Limb (tissue), 2 donors: ENCODE data around the gene USP40.

Source experiments
- DNase-seq, 2 donors: peaks; one replicate each; pipeline ENCODE4 v3.0.0-alpha.2; 2016; ENCODE audit errors: extremely low spot score in 2 of 2

The USP40 gene

DNA sequence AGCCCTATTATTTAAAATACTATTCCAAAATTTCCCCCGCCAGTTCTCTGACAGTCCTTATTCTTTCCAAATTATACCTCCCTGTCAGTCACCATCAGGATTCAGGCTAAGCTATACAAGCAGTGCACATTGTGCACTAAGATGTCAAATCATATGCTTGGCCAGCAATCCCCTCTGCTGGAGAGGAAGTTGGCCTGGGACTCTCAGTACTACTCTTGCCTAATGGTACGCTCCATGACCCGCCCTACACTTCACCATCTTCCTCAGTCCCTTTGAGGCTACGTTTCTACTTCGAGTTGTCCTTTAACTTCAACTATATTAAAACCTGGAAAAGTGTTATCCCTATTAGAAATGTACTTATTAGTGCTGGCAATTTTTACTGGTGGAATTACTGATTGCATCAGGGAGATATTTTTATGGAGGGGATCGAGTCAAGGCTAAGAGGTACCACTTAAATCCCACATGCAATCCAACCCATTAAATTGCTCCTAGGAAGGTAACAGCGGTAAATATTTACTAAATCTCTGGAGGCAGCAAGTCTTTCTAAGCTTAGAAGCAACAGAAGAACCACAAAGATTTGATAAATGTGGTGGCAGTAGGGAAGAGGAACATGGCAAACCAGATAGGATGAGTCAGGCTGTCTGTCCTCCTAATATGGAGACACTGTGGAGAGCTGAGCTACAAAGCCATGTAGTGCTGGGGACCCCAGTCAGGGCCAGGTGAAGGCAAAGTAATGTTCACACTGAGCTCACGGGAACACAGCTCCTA, 2.7 kb downstream of the USP40 start:
- DNase-seq: no peak

DNA sequence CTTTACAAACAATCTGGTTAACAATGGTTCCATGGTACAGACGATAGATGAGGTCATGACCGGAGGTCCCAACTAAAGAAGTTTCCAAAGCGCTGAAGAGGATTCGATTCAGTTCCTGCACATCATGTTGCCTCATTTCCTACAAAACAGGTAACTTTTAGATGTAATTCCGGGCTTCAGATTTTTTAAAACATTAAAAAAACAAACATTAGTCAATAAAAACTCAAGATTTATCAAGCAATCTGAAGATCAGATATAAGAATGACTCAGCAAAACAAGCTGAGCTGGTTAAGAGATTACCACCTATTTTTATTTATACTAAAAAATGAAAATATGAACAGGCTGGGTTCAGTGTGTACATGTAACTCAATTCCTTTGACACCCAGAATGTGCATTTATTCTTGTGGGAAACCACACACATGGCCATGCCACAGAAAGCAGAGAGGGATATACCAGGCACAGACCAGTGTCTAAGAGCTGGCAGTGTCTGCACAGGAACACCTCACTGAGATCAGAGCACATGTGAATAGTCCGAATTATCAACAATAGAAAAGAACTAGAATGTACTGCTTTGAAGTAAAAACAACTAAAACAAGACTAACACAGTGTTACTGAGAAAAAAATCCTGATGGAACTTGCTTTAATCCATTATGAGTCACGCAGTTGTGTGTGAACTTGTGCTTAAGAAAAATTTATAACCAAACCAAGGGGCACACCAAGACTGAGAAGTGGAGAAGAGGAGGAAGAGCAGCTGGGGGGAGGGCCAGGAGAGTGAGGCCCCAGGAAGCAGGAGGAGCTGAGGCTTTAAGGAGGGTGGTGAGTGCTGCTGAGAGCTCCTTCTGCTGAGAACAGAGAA, 9.5 kb downstream of the USP40 start:
- DNase-seq: no peak

DNA sequence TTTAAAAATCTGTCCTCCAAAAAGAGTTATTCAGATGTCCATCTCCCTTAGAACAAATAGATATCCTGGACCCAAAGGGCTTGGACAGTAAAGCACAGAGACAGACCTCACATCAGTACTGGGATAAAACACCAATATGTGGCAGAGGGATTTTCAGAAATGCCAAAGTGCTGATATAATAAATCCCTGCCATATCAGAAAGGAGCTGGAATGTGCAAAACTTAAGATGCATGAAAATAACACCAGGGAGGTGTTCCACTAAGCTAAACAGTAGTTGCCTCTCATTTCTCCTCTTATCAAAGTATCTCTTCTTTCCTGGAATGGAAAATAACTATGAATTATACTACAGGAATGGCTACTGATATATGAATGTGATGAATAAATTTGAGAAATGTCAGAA, 13.2 kb downstream of the USP40 start:
- no peak for DNase-seq

DNA sequence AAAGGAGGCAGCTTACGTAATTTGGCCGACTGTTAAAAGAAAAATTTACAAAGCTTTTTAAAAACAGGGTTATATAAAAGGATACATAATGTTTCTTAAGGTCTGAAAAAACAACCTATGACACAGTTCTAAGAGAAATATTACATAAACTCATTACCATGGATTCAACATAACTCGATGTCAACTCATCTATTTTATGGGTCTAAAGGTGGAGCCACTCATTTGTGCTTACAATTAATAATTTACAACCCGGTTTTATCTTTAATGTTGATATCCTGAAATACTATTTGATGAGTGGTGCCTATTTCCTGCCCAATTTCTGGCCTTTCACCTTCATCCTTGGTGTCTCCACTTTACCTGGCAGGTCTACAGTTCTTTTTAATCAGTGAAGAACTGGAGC, 15.1 kb downstream of the USP40 start:
- no peak for DNase-seq

DNA sequence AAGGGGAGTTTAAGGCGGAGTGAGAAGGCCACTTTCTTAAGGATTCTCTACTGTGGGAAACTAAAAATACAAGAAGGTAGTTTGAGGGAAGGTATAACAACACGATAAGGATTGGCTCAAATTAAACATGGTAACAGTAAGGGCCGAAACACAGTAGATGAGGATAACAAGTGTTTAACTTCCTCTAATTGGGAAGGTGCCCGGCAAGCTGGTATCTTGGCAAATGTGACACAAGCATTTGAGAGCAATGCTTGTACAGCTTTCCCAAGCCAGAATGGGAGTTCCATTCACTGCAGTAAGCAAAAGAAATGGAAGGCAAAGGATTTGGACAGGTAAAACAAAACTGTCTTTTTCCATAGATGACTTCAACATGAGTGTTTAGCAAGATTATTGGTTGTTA, 19.8 kb downstream of the USP40 start:
- no peak for DNase-seq

DNA sequence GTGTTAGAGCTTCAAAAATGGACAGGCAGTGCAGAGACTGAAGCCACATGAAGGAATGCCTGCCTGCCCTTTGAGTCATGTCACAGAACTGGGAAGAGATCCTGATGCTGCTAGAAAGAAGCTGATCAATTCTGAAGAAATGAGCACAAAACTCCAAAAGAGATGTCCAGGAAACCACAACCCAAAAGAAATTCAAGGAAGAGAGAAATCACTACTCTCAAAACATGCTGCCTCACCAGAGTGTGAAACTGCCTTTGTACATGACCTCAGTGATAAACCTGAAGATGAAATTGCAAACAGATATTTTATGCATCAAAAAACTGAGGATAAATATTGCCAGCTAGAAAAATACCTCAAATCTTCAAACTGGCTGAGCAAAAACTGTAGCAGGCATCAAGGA, 20.5 kb downstream of the USP40 start:
- no peak for DNase-seq

DNA sequence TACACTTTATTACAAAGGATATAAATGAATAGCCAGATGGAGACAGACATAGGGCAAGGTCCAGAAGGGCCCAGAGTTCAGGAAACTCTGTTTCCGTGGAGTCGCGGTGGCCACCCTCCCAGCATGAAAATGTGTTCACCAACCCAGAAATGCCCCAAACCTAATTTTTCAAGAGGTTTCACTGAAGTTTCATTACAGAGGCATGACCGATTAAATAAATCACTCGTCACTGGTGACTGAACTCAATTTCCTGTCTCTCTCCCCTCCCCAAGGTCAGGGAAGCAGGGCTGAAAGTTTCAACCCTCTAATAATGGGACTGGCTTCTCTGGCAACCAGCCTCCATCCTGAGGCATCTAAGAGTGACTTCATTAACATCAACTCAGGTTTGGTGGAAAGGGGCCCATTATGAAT, 22.4 kb downstream of the USP40 start:
- DNase-seq: no peak

DNA sequence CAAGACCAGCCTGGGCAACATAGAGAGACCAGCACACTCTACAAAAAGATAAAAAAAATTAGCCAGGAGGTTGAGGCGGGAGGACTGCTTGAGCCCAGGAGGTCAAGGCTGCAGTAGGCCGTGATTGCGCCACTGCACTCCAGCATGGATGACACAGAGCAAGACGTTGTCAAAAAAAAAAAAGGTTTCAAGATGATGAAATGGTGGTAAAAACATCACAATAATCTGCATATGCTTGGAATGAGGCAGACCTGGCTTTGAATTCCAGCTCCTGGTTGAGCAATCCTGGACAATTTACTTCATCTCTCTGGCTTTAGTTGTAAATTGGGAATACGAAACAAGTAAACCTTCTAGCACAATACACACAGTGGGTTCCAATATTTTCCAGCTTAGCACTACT, 24.1 kb downstream of the USP40 start:
- no peak for DNase-seq

DNA sequence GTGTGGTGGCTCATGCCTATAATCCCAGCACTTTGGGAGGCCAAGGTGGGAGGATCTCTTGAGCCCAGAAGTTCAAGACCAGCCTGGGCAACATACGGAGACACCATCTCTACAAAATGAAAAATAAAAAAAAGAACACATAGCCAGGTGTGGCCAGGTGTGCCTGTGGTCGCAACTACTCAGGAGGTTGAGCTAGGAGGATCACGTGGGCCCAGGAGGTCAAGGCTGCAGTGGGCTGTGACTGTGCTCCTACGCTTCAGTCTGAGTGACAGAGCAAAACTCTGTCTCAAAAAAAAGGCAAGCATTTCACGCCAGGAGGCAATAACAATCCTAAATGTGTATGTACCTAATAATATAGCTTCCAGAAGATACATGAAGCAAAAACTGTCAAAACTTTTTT, 27.8 kb downstream of the USP40 start:
- DNase-seq: no peak

DNA sequence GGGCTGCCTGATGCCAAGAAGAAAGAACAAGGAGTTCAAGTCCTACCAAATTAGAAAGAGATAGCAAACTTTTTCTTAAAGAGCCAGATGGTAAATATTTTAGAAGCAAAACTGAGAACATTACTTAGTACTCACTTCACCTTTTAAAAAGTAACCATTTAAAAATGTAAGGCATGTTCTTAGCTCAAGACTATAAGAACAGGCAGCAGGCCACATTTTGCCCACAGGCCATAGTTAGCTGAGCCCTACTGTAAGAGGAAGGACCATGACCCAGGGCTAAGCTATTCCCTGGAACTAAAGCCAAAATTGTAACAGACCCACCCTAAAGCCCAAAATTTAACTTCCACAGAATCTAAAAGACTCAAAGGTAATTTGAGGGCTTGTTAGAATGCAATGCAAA, 31.3 kb downstream of the USP40 start:
- DNase-seq: no peak

DNA sequence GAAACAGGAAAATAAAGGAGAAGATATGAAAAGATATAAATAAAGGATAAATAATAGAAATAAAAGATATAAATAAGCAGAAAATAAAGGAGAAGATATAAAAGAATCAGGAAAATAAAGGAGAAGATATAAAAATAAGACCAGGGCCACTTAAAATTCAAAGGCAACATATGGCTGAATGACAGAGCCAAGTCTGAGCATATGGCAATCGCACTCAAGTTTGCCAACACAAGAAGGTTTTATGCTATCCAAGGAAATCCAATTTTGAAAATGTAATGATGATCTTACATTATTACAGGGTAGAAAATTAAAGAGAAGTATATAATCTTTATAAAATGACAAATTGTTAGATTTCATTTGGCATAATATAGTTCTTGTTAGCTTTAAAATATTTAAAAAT, 33.6 kb downstream of the USP40 start:
- no peak for DNase-seq

DNA sequence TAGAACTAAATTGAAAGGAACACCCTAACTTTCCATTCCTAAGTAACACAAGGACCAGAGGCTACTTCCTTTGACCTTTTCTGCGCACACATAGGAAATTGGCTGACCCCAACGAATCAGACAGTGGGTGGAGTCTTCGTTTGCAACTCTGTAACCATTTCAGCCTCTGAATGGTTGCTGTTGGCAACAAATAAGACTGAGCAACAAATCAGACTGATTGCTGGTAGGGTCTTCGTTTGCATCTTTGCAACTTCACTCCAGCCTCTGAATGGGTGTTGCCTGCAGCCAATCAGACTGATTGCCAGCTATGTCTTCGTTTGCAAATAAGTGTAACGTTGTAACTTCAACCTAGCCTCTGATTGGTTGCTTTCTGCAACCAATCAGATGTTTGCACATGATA, 34.6 kb downstream of the USP40 start:
- no peak for DNase-seq

DNA sequence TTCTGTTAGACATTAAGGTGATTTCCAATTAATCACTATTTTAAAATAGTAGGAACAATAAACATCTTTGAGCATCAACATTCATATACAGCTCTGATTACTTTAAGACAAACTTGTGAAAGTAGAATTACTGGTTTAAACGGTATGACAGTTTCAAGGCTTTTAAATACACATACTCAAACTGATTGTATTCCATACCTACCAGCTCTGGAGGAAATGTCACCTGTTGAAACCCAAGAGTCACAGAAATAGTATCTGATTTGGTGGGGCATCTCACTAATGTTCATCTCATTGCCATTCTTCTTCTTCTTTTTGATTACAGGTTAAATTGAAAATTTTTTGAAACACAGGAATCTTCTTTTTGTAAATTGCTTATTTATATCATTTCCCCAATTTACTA, 36.2 kb downstream of the USP40 start:
- no peak for DNase-seq

DNA sequence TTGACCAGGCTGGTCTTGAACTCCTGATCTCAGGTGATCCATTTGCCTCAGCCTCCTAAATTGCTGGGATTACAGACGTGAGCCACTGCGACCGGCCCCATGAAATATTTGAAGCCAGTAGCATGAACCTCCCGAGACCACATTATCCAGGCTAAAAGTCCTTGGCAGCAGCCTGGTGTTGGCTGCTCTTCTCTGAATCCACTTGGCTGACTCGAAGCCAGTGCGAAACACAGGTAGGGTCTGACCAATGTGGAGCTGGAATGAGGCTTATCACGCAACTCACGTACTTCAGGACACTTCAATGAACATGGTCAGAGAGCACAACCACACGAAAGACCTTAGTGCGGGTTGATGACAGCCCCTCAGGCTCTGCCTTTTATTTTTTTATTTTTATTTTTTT, 38.4 kb downstream of the USP40 start:
- no peak for DNase-seq

DNA sequence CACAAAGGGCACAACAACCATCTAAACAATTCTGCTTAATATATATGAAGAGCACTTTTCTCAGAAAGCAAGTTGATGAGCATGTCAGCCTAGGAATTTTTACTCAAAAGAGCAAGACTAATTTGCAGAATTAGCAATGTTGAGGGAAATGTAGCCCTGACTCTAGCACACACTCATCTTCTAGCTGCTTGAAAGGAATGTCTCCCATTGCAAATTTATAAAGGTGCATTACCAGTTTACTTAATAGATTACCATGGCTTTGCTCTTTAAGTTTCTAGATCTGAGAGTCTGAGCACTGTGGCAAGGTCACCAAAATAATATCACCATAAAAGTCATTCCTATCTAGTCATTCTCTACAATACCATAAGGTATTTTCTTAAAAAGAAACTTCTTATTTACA, 40.8 kb downstream of the USP40 start:
- no peak for DNase-seq

DNA sequence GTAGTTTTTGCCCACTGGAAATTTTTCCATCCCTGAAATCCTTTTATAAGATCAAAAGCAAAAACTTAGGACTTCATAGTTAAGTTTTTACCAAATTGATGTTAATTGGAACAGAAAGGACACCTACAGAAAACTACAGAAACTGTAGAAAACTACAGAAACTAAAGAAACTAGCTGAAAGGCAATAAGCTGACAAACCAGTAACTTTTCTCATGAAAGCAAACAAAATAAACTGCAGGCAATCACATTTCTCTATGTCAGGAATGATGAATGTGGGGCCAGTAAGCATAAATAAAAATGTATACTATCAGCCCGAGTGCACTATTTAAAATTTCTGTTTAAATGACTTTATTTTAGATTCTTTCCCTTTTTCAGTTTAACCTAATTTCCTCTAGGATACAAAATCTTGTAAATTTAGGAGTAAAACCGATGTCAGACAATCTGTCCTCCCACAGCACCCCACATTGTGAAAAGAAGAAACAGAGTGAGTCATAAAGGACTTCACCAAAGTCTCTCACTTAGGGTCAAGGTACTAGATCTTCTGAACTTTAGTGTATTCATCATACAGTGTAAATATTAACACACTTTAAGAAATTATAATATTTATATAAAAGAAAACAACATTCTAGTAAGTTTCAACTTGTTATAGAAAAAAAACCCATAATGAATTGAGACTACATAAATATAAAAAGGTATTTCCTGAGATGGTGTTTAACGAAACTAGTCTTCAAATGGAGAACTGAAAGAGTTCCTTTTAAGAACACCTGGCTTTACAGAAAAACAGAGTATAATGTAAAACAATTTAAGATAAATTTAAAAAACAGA, 46.6 kb downstream of the USP40 start:
- DNase-seq: no peak

DNA sequence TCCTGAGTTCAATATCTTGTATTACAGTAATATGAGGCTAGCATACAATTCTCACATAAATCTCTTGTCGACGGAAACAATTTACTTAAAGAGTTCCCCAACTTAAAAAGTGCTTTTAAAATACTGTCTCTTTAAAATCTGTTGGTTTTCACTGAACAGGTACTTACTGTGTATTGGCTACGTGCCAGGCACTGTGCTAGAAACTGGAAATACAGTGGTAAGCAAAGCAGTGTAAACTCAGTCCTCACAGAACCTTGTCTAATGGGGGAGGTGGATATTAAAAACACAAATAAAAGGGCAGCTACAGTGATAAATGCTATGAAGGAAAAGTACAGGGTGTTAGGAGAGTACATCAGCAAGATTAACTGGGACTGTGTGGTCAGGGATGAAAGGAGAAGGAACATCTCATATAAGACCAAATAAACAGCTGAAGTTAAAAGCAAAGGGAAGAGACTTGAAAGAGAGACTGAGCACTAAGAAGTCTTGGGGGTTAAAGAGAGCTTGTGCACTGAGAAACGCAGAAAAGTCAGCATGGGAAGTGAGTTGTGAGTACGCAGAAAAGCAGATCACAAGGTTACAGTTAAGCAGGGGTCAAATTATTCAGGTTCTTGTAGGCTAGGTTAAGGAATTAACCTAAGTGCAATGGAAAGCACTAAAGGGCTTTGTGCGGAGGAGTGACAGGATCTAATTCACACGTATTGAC, 52.5 kb downstream of the USP40 start:
- no peak for DNase-seq

DNA sequence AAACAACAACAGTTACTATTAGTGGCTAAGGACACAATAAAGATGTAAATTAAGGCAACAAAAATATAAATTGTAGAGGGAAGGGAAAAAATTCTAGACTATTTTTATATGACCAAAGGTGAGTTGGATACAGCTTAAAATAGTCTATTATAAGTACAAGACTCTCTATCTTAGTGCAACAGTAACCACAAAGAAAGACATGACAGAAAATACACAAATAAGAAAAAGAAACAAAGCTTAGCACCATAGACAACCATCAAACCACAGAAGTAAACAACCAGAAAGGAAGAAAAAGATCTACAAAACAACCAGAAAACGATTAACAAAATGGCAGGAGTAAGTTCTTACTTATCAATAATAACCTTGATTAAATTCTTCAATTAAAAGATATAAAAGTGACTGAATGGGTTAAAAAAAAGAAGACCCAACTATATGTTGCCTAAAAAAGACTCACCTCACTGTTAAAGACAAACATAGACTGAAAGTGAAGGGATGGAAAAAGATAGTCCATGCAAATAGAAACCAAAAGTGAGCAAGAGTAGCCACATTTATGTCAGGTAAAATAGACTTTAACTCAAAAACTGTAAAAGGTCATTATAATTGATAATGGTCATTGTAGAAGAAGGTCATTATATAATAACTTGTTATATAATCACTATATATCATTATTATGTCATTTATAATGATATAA, 62.5 kb downstream of the USP40 start:
- no peak for DNase-seq

DNA sequence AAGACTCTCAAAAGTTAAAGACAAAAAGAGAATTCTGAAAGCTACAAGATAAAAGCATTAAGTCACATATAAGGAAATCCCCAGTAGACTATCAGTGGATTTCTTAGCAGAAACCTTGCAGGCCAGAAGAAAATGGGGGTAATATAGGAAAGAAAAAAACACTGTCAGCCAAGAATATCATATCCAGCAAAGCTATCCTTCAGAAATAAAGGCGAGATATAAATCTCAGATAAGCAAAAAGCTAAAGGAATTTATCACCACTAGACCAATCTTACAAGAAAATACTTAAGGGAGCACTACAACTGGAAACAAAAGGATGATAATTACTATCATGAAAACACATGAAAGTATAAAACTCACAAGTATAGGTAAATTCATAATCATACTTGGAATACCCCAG, 63.1 kb downstream of the USP40 start:
- no peak for DNase-seq

DNA sequence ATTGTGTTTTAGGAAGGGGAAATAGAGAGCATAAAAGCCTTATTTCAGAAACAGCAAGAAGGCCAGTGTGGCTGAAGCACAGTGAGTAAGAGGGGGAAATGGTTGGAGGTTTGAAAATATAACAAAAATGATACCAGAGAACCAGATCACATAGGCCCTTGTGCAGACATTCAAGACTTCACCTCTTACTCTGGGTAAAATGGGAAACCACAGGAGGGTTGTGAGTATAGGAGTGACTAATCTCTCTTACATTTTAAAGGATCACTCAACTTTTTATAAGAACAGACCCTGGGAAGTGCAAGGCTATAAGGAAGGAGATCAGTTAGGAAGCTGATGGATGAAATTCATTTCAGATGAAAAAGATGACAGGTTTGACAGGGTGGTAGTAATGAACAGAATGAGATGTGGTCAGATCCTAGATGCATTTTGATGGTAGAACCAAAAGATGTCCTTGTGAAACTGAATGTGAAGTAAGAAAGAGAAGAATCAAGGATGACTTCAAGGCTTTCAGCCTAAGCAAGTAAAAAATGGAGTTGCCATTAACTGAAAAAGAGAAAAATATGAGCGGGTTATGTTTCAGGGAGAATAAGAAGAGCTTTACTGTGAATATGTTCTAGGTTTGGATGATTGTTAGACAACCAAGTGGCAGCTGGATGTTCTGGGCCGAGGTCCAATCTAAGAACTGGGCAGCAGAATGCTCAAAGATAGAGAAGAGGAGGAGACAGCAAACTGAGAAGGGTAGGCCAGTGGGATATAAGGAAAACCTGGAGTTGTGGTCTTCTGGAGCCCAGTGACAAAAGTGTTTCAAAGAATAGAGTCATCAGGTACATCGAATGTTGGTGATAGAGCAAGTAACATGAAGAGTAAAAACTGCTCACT, 65.1 kb downstream of the USP40 start:
- DNase-seq: no peak
